GM18909 (cell line): Measurements from ENCODE around the gene RFX4.

Experiments used
- ATAC-seq: cut with Tn5 transposase; IDR thresholded peaks from one replicate; pipeline ENCODE4 v1.9.1; 2021; ENCODE audit warnings: mild to moderate bottlenecking; ENCODE audit not compliant: unreplicated experiment, poor library complexity

The RFX4 gene

GRCh38 chr12:106582641-106583230 lies at the start of gene RFX4:
RFX4 (plus strand) TSS chr12:106583004; CDS start chr12:106583321, 317 bp downstream.
- no peak for ATAC-seq

- no peak for ATAC-seq
These were observed 41.6 kb upstream of the RFX4 start for GRCh38 chr12:106541201-106541600.

GRCh38 chr12:106551410-106551809 lies 31.4 kb upstream of the RFX4 start:
- no peak for ATAC-seq

- ATAC-seq, result no peak
These were observed 30.6 kb upstream of the RFX4 start for GRCh38 chr12:106552228-106552627.

GRCh38 chr12:106564678-106565329 lies 18.0 kb upstream of the RFX4 start:
- no peak for ATAC-seq

- ATAC-seq, result no peak
These were observed 16.0 kb upstream of the RFX4 start for GRCh38 chr12:106566771-106567170.

- no peak for ATAC-seq
These were observed 9.6 kb upstream of the RFX4 start for GRCh38 chr12:106573239-106573638.

GRCh38 chr12:106576848-106577247 lies 6.0 kb upstream of the RFX4 start:
- no peak for ATAC-seq

- no peak for ATAC-seq
These were observed 1.9 kb upstream of the RFX4 start for GRCh38 chr12:106580671-106581508.

- ATAC-seq, result no peak
These were observed 1.1 kb upstream of the RFX4 start for GRCh38 chr12:106581543-106582248.

GRCh38 chr12:106582249-106582591 lies 584 bp upstream of the RFX4 start:
- no peak for ATAC-seq

- no peak for ATAC-seq
These were observed 669 bp downstream of the RFX4 start for GRCh38 chr12:106583242-106584103.

GRCh38 chr12:106584104-106585064 lies 1.6 kb downstream of the RFX4 start:
- no peak for ATAC-seq

- ATAC-seq, result no peak
These were observed 2.3 kb downstream of the RFX4 start for GRCh38 chr12:106585105-106585520.

GRCh38 chr12:106585521-106586277 lies 2.9 kb downstream of the RFX4 start:
- ATAC-seq, result no peak

- no peak for ATAC-seq
These were observed 3.5 kb downstream of the RFX4 start for GRCh38 chr12:106586278-106586802.

GRCh38 chr12:106586803-106587684 lies 4.2 kb downstream of the RFX4 start:
- ATAC-seq, result no peak
